ENCODE results near the gene ZNF804B. TPM values are rescaled to one million over a fixed set of nuclear protein-coding genes. Genes with fewer than 3 reads are reported as not detected.

The ZNF804B gene
- total RNA-seq, 1 experiment from 2014 or later: not detected

DNA sequence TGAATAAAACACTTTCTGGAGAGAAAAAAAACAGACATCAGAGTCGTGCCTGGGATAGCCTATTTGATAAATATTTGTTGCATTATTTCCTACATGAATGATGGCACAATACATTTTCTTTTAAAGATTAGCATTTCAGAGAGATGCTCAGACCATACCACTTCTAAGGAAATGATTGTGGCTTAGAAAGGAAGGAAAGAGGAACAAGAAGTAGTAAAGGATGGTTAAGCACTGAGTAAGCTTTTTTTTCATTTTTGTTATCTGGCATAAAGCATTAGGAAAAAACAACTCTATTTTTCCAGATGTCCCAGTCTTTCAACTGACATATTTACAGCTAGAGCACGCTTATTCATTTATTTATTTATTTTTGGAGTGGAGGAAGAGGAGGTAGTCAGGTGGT, 294.9 kb downstream of the ZNF804B start:
- no peak for TF ChIP-seq EZH2 (IDR thresholded peaks at IDR 0.05; ENCODE audit: borderline replicate concordance, low read depth, low read length, poor library complexity, severe bottlenecking)
- TF ChIP-seq, protein P1, sequence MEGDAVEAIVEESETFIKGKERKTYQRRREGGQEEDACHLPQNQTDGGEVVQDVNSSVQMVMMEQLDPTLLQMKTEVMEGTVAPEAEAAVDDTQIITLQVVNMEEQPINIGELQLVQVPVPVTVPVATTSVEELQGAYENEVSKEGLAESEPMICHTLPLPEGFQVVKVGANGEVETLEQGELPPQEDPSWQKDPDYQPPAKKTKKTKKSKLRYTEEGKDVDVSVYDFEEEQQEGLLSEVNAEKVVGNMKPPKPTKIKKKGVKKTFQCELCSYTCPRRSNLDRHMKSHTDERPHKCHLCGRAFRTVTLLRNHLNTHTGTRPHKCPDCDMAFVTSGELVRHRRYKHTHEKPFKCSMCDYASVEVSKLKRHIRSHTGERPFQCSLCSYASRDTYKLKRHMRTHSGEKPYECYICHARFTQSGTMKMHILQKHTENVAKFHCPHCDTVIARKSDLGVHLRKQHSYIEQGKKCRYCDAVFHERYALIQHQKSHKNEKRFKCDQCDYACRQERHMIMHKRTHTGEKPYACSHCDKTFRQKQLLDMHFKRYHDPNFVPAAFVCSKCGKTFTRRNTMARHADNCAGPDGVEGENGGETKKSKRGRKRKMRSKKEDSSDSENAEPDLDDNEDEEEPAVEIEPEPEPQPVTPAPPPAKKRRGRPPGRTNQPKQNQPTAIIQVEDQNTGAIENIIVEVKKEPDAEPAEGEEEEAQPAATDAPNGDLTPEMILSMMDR (conservative IDR thresholded peaks at IDR 0.05; ENCODE audit: low read depth, low read length): no peak
- no peak for DNase-seq (ENCODE audit: low spot score)
- intact Hi-C loops (cut with micrococcal nuclease; ENCODE audit: unreplicated experiment): no loop called here
- H3K36me3 ChIP-seq (ENCODE audit: insufficient read depth, low read length, poor library complexity, severe bottlenecking): no peaks in the 10 kb centered on the region
- CTCF ChIA-PET: no interaction called here
- H3K27me3 ChIP-seq (replicated peaks; ENCODE audit: insufficient read depth, low read depth, low read length, poor library complexity): no peaks in the 10 kb centered on the region
- BruUV-seq (replicated peaks): no TSS peak
- no peak overlapping the region for H3K27ac ChIP-seq (ENCODE audit: low read depth, low read length, poor library complexity, severe bottlenecking)
- no peak overlapping the region for H3K4me3 ChIP-seq (ENCODE audit: low read depth, low read length, poor library complexity, severe bottlenecking)
- POLR2A ChIA-PET (ENCODE audit: low non-redundant PET): no interaction called here
- H3K9me3 ChIP-seq (ENCODE audit: low read depth, low read length, poor library complexity, severe bottlenecking): no peaks in the 10 kb centered on the region
- H3K4me1 ChIP-seq (ENCODE audit: insufficient read depth, low read length, poor library complexity, severe bottlenecking): no peaks in the 10 kb centered on the region

DNA sequence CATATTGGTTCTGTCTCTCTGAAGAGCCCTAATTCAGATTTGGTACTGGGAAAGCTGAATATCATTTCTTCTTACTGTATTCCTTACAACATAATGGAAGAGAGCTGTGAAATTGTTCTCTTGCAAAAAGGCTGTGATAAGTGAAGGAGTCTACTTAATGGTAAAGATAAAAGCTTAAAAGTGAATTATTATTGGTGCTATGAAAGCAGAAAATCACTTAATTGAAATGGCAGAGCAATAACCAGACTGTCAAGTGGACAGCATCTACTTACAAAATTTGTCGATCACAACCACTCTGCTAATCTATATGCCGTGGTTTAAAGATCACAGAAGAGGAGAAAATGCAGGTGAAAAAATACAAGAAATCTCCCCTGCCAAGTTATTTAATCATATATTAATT, 300.7 kb downstream of the ZNF804B start:
- H3K9me3 ChIP-seq (ENCODE audit: low read depth, low read length, poor library complexity, severe bottlenecking): no peaks in the 10 kb centered on the region
- no peak for DNase-seq (ENCODE audit: low spot score)
- ChIA-PET POLR2A (ENCODE audit: low non-redundant PET) (no interaction called here), CTCF (no interaction called here)
- BruUV-seq (replicated peaks): no TSS peak
- no peak overlapping the region for H3K27ac ChIP-seq (ENCODE audit: low read depth, low read length, poor library complexity, severe bottlenecking)
- TF ChIP-seq, protein P1 (conservative IDR thresholded peaks at IDR 0.05; ENCODE audit: low read depth, low read length): no peak
- TF ChIP-seq EZH2 (IDR thresholded peaks at IDR 0.05; ENCODE audit: borderline replicate concordance, low read depth, low read length, poor library complexity, severe bottlenecking): no peak
- intact Hi-C loops (cut with micrococcal nuclease; ENCODE audit: unreplicated experiment): no loop called here
- no peaks in the 10 kb centered on the region for H3K27me3 ChIP-seq (replicated peaks; ENCODE audit: insufficient read depth, low read depth, low read length, poor library complexity)
- H3K36me3 ChIP-seq (ENCODE audit: insufficient read depth, low read length, poor library complexity, severe bottlenecking): no peaks in the 10 kb centered on the region
- H3K4me3 ChIP-seq (ENCODE audit: low read depth, low read length, poor library complexity, severe bottlenecking): no peak overlapping the region
- no peaks in the 10 kb centered on the region for H3K4me1 ChIP-seq (ENCODE audit: insufficient read depth, low read length, poor library complexity, severe bottlenecking)

DNA sequence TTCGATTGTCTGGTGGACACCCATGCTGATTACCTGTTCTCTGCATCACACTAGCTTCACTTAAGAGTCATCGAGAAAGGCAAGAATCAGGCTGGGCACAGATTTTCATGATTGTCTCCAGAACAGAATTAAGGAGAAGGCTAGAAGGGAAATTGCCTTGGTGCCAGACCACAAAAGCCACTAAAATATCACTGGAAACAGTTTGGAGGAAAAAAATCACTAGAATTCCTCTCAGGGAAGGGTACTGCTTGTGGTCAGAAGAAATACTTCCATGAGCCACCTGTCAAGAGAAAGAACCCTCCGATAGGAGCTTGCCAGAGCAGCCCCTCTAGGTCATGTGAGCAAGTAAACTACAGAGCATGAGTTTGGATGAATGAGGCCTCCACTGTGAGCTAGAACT, 305.3 kb downstream of the ZNF804B start:
- Histone ChIP-seq H3K27ac (ENCODE audit: low read depth, low read length, poor library complexity, severe bottlenecking) (no peak overlapping the region), H3K36me3 (ENCODE audit: insufficient read depth, low read length, poor library complexity, severe bottlenecking) (no peaks in the 10 kb centered on the region), H3K9me3 (ENCODE audit: low read depth, low read length, poor library complexity, severe bottlenecking) (no peaks in the 10 kb centered on the region), H3K4me1 (ENCODE audit: insufficient read depth, low read length, poor library complexity, severe bottlenecking) (no peaks in the 10 kb centered on the region), H3K4me3 (ENCODE audit: low read depth, low read length, poor library complexity, severe bottlenecking) (no peak overlapping the region), H3K27me3 (replicated peaks; ENCODE audit: insufficient read depth, low read depth, low read length, poor library complexity) (no peaks in the 10 kb centered on the region)
- no peak for DNase-seq (ENCODE audit: low spot score)
- BruUV-seq (replicated peaks): no TSS peak
- ChIA-PET CTCF (no interaction called here), POLR2A (ENCODE audit: low non-redundant PET) (no interaction called here)
- TF ChIP-seq, protein P1 (conservative IDR thresholded peaks at IDR 0.05; ENCODE audit: low read depth, low read length): no peak
- no peak for TF ChIP-seq EZH2 (IDR thresholded peaks at IDR 0.05; ENCODE audit: borderline replicate concordance, low read depth, low read length, poor library complexity, severe bottlenecking)
- intact Hi-C loops (cut with micrococcal nuclease; ENCODE audit: unreplicated experiment): no loop called here
